ENCODE measurements around the gene SMAP2.
"Not testable (repeated sequence)": the region's sequence is repeated elsewhere in the genome, so short reads cannot be mapped to it uniquely, and the experiment has no call there.

Gene SMAP2

GRCh38 chr1:40372658-40373322 lies 737 bp upstream of the SMAP2 start:
- DNase-seq: no peak

- no peak for DNase-seq
Measured at GRCh38 chr1:40377512-40377911, 4.0 kb downstream of the SMAP2 start.

- no peak for DNase-seq
Measured at GRCh38 chr1:40379785-40380452, 6.4 kb downstream of the SMAP2 start.

- DNase-seq: no peak
Measured at GRCh38 chr1:40380817-40381216, 7.3 kb downstream of the SMAP2 start.

- DNase-seq: peak in 3 of 4 experiments; percentile 36 to 69 (median 67)
Measured at GRCh38 chr1:40381268-40382107, 8.0 kb downstream of the SMAP2 start.

- DNase-seq: peak in 1 of 4 experiments; percentile 52
Measured at GRCh38 chr1:40382108-40382460, 8.6 kb downstream of the SMAP2 start.

GRCh38 chr1:40382601-40383000 lies 9.1 kb downstream of the SMAP2 start:
- DNase-seq: no peak

GRCh38 chr1:40383095-40383487 lies 9.6 kb downstream of the SMAP2 start:
- no peak for DNase-seq

- DNase-seq: peak in 1 of 4 experiments; percentile 28
Measured at GRCh38 chr1:40383488-40384412, 10.2 kb downstream of the SMAP2 start.

GRCh38 chr1:40384413-40384762 lies 10.9 kb downstream of the SMAP2 start:
- no peak for DNase-seq

- DNase-seq: no peak
Measured at GRCh38 chr1:40384887-40385286, 11.4 kb downstream of the SMAP2 start.

GRCh38 chr1:40385437-40386358 lies 12.2 kb downstream of the SMAP2 start:
- peak; percentile 68 to 95 (median 86) for DNase-seq

GRCh38 chr1:40386359-40386723 lies 12.8 kb downstream of the SMAP2 start:
- peak in 3 of 4 experiments; percentile 28 to 39 (median 28) for DNase-seq

GRCh38 chr1:40386796-40387195 lies 13.3 kb downstream of the SMAP2 start:
- no peak for DNase-seq

GRCh38 chr1:40387381-40388306 lies 14.1 kb downstream of the SMAP2 start:
- not testable (repeated sequence) for DNase-seq

- DNase-seq: not testable (repeated sequence)
Measured at GRCh38 chr1:40388456-40389321, 15.2 kb downstream of the SMAP2 start.

- no peak for DNase-seq
Measured at GRCh38 chr1:40389322-40389803, 15.8 kb downstream of the SMAP2 start.

GRCh38 chr1:40389871-40390560 lies 16.5 kb downstream of the SMAP2 start:
- DNase-seq: peak; percentile 82 to 92 (median 86)
